Stimulated activated CD4-positive, alpha-beta T cell treated with anti-CD3 and anti-CD28 coated beads, Interleukin-2, amount 100 ng/mL, for 4 hours (primary cell): Measurements from ENCODE around the gene GPANK1.

ENCODE experiments used
- DNase-seq: peaks from one replicate; pipeline ENCODE4 v3.0.0-alpha.2; 2020; ENCODE audit warnings: low read depth

The GPANK1 gene

GRCh38 chr6:31617010-31617409, 47.8 kb downstream of the GPANK1 start:
- DNase-seq = no peak

GRCh38 chr6:31615748-31616147, 49.0 kb downstream of the GPANK1 start:
- no peak for DNase-seq

- DNase-seq = no peak
These were observed 49.9 kb downstream of the GPANK1 start, which contains the start of gene AIF1 for GRCh38 chr6:31614684-31615578. Gene AIF1 (plus strand): TSS chr6:31615234. CDS start chr6:31615330, 96 bp downstream.

- DNase-seq = no peak
These were observed 50.6 kb downstream of the GPANK1 start for GRCh38 chr6:31614075-31614619.
